HG02852 (cell line): ENCODE measurements around the gene PRKAA1.

Experiments
- ATAC-seq: cut with Tn5 transposase; IDR thresholded peaks from one replicate; pipeline ENCODE4 v1.9.1; 2021; ENCODE audit warnings: mild to moderate bottlenecking, moderate library complexity; ENCODE audit not compliant: unreplicated experiment

Gene PRKAA1

GRCh38 chr5:40798012-40798800, at the start of gene PRKAA1:
PRKAA1 (minus strand) TSS chr5:40798374; CDS start chr5:40798189, 185 bp downstream.
- peak; percentile 94 for ATAC-seq

GRCh38 chr5:40847525-40847924, 49.4 kb upstream of the PRKAA1 start:
- ATAC-seq, result no peak

- ATAC-seq, result no peak
Measured at GRCh38 chr5:40846371-40846770, 48.2 kb upstream of the PRKAA1 start.

- ATAC-seq, result no peak
Measured at GRCh38 chr5:40844565-40844964, 46.4 kb upstream of the PRKAA1 start.

GRCh38 chr5:40842351-40842750, 44.2 kb upstream of the PRKAA1 start:
- ATAC-seq, result no peak

GRCh38 chr5:40841068-40841805, 43.1 kb upstream of the PRKAA1 start, which contains the start of gene CARD6:
CARD6 (plus strand) TSS chr5:40841367; CDS start chr5:40841383, 16 bp downstream.
- peak; percentile 55 for ATAC-seq

GRCh38 chr5:40838086-40838485, 39.9 kb upstream of the PRKAA1 start:
- ATAC-seq, result no peak

GRCh38 chr5:40834849-40835787, 36.9 kb upstream of the PRKAA1 start, which contains the start of gene RPL37:
RPL37 (minus strand) TSS chr5:40835222; CDS start chr5:40835185, 37 bp downstream.
- ATAC-seq, result peak; percentile 95

GRCh38 chr5:40834391-40834848, 36.2 kb upstream of the PRKAA1 start:
- ATAC-seq, result no peak

GRCh38 chr5:40833712-40834229, 35.6 kb upstream of the PRKAA1 start:
- ATAC-seq, result no peak

- no peak for ATAC-seq
Measured at GRCh38 chr5:40832345-40832744, 34.2 kb upstream of the PRKAA1 start.

- no peak for ATAC-seq
Measured at GRCh38 chr5:40831346-40832210, 33.4 kb upstream of the PRKAA1 start.

GRCh38 chr5:40829748-40830533, 31.8 kb upstream of the PRKAA1 start:
- ATAC-seq, result no peak

GRCh38 chr5:40828690-40829661, 30.8 kb upstream of the PRKAA1 start:
- ATAC-seq, result no peak

GRCh38 chr5:40828021-40828631, 30.0 kb upstream of the PRKAA1 start:
- ATAC-seq, result no peak

GRCh38 chr5:40827188-40827977, 29.2 kb upstream of the PRKAA1 start:
- ATAC-seq, result no peak
